ENCODE data around the gene SLC22A15. TPM values are rescaled to one million over a fixed set of nuclear protein-coding genes. Genes with fewer than 3 reads are reported as not detected.

The SLC22A15 gene
- total RNA-seq, 1 donor from 2014 or later: 5.3 TPM

DNA sequence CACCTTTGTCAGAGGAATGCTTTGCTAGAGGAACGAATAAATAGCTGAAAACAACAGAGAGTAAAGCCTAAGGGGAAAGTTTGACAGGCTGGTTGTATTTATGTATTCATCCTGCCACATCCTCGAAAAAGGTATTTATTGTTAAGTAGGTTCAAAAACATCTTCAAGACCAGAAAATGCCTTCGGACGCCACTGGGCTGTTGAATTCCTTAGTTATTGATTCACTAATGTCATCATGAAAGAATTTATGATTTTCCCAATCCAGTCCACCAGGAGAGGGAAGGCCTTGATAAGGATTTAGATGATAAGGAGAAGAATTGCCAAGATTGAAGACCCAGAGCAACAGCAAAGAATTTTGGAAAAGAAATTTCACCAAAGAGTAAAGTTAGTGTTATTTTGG is 99.7 kb downstream of the SLC22A15 start:
- TF ChIP-seq, protein P1, sequence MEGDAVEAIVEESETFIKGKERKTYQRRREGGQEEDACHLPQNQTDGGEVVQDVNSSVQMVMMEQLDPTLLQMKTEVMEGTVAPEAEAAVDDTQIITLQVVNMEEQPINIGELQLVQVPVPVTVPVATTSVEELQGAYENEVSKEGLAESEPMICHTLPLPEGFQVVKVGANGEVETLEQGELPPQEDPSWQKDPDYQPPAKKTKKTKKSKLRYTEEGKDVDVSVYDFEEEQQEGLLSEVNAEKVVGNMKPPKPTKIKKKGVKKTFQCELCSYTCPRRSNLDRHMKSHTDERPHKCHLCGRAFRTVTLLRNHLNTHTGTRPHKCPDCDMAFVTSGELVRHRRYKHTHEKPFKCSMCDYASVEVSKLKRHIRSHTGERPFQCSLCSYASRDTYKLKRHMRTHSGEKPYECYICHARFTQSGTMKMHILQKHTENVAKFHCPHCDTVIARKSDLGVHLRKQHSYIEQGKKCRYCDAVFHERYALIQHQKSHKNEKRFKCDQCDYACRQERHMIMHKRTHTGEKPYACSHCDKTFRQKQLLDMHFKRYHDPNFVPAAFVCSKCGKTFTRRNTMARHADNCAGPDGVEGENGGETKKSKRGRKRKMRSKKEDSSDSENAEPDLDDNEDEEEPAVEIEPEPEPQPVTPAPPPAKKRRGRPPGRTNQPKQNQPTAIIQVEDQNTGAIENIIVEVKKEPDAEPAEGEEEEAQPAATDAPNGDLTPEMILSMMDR (IDR thresholded peaks at IDR 0.05; ENCODE audit: unreplicated experiment): no peak
- H3K4me3 Mint-ChIP-seq (ENCODE audit: low read depth): no peak overlapping the region
- no peak overlapping the region for H3K27ac Mint-ChIP-seq
- peaks cover 4% of the 10 kb centered on the region for H3K4me1 Mint-ChIP-seq (ENCODE audit: low read depth)
- no peaks in the 10 kb centered on the region for H3K9me3 Mint-ChIP-seq (ENCODE audit: low read depth)
- no peak for DNase-seq (ENCODE audit: low spot score, unreplicated experiment)
- H3K36me3 Mint-ChIP-seq (ENCODE audit: insufficient read depth): peaks cover 1% of the 10 kb centered on the region
- no peaks in the 10 kb centered on the region for H3K27me3 Mint-ChIP-seq

GRCh38 chr1:116076831-116077230 is 100.5 kb downstream of the SLC22A15 start:
- no peak overlapping the region for H3K27ac Mint-ChIP-seq

DNA sequence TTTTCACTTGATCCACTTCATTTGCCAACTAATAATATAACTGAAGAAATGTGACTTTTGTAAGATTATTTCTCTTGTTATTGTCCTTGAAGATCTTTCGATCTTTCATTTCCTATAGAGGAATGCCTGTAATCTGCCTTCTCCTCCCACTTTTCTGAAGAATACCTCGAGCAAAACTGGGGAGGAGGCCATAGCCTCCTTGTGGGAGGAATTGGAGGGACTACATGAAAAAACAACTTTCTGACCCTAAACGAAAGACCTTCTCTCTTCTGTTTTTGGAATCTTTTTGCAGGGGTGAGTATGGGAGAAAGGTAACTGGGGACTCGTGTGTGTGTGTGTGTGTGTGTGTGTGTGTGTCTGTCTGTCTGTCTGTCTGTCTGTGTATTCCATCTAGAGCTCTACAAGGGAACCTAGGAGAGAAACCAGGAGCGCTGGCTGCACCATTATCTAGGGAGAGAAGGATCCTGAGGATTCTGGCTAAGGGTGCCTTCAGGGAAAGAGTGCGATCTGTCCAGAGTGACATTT is 102.4 kb downstream of the SLC22A15 start:
- TF ChIP-seq, protein P1 (IDR thresholded peaks at IDR 0.05; ENCODE audit: unreplicated experiment): peak; percentile 13
- DNase-seq (ENCODE audit: low spot score, unreplicated experiment): no peak
- H3K9me3 Mint-ChIP-seq (ENCODE audit: low read depth): no peaks in the 10 kb centered on the region
- H3K27me3 Mint-ChIP-seq: no peaks in the 10 kb centered on the region
- no peak overlapping the region for H3K4me3 Mint-ChIP-seq (ENCODE audit: low read depth)
- H3K4me1 Mint-ChIP-seq (ENCODE audit: low read depth): peaks cover 4% of the 10 kb centered on the region
- no peak overlapping the region for H3K27ac Mint-ChIP-seq
- no peaks in the 10 kb centered on the region for H3K36me3 Mint-ChIP-seq (ENCODE audit: insufficient read depth)

More at GRCh38 chr1:116076831-116077230, 100.5 kb downstream of the SLC22A15 start:
- H3K4me1 Mint-ChIP-seq (ENCODE audit: low read depth): peaks cover 4% of the 10 kb centered on the region
- no peak for DNase-seq (ENCODE audit: low spot score, unreplicated experiment)
- no peaks in the 10 kb centered on the region for H3K27me3 Mint-ChIP-seq
- peaks cover under 1% of the 10 kb centered on the region for H3K36me3 Mint-ChIP-seq (ENCODE audit: insufficient read depth)
- H3K9me3 Mint-ChIP-seq (ENCODE audit: low read depth): no peaks in the 10 kb centered on the region
- no peak overlapping the region for H3K4me3 Mint-ChIP-seq (ENCODE audit: low read depth)
- TF ChIP-seq, protein P1 (IDR thresholded peaks at IDR 0.05; ENCODE audit: unreplicated experiment): no peak

GRCh38 chr1:116087628-116088027 is 111.3 kb downstream of the SLC22A15 start:
- H3K9me3 Mint-ChIP-seq (ENCODE audit: low read depth): peaks cover 31% of the 10 kb centered on the region

DNA sequence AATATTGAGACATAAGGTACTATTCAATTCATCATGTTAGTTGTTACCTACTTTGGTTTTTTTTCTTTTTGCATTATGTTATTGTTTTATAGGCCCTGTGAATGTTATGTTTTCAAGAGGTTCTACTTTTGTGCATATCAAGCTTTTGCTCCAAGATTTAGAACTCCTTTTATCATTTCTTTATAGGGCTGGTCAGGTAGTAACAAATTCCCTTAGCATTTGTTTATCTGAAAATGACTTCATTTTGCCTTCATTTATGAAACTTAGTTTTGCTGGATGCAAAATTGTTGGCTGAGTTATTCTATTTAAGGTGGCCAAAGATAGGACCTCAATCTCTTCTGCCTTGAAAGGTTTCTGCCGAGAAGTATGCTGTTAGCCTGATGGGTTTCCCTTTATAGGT is 113.6 kb downstream of the SLC22A15 start:
- Mint-ChIP-seq H3K36me3 (ENCODE audit: insufficient read depth) (peaks cover 9% of the 10 kb centered on the region), H3K4me3 (ENCODE audit: low read depth) (no peak overlapping the region), H3K4me1 (ENCODE audit: low read depth) (no peaks in the 10 kb centered on the region), H3K9me3 (ENCODE audit: low read depth) (peaks cover 44% of the 10 kb centered on the region), H3K27me3 (no peaks in the 10 kb centered on the region), H3K27ac (no peak overlapping the region)
- no peak for DNase-seq (ENCODE audit: low spot score, unreplicated experiment)
- TF ChIP-seq, protein P1 (IDR thresholded peaks at IDR 0.05; ENCODE audit: unreplicated experiment): no peak

More at GRCh38 chr1:116087628-116088027, 111.3 kb downstream of the SLC22A15 start:
- no peak for DNase-seq (ENCODE audit: low spot score, unreplicated experiment)
- peaks cover 9% of the 10 kb centered on the region for H3K36me3 Mint-ChIP-seq (ENCODE audit: insufficient read depth)
- no peak overlapping the region for H3K27ac Mint-ChIP-seq
- H3K4me3 Mint-ChIP-seq (ENCODE audit: low read depth): no peak overlapping the region
- TF ChIP-seq, protein P1 (IDR thresholded peaks at IDR 0.05; ENCODE audit: unreplicated experiment): no peak
- no peaks in the 10 kb centered on the region for H3K4me1 Mint-ChIP-seq (ENCODE audit: low read depth)
- no peaks in the 10 kb centered on the region for H3K27me3 Mint-ChIP-seq

Measured in progenitor cell of endocrine pancreas (in vitro differentiated cells).